Stimulated activated CD4-positive, alpha-beta T cell treated with anti-CD3 and anti-CD28 coated beads, Interleukin-15, amount 100 ng/mL, for 1 hour (primary cell): ENCODE results near the gene GAS2L2.

Experiments
- DNase-seq, 2 donors: peaks; one replicate each; pipeline ENCODE4 v3.0.0-alpha.2; 2020; ENCODE audit warnings: low read depth in 1 of 2, low spot score in 1 of 2

Gene GAS2L2

DNA sequence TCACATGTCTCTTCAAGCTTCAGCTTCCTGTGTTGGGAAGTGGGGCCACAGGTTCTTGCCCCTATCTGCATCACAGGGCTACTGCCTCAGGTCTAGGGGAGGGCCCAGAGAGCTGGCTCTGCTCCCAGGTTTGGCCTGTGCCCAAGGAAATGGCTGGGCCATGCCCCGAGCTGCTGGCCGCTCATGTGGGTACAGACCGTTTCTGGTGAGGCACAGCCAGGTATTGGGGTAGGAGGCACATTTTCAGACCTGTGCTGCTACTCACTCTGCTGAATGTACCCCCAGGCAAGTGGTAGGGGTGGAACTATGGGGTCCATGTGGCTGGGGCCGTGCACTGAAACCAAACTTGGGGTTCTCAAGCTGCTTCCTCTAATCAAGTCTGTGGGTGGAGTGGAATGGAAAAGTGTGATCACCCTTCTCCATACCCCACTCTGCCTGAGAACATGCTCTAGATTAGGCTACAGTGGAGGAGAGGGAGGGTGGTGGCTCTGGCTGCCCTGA, 4.6 kb downstream of the GAS2L2 start:
- no peak for DNase-seq

DNA sequence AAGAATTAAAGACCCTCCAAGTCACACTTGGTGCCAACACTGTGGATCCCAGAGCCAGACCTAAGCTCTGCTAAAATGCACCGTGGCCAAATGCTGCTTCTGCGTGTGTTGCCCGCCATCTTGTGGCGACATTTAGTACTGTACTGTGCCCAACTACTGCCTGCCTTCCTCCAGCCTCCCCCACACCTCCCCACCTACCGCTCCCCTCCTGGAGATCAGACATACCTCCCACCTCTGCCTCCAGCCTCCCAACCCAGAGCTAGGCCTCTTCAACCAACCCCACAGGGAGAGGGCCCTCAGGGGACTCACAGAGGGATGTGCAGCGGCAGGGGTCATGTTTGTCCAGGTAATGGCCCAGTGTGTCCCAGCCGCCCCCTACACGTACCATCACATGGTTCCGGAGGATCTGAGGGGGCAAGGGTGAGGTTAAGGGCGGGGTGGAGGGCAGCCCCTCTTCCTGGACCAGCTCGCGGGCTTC, 5.5 kb downstream of the GAS2L2 start:
- peak; percentile 54 to 69 for DNase-seq

DNA sequence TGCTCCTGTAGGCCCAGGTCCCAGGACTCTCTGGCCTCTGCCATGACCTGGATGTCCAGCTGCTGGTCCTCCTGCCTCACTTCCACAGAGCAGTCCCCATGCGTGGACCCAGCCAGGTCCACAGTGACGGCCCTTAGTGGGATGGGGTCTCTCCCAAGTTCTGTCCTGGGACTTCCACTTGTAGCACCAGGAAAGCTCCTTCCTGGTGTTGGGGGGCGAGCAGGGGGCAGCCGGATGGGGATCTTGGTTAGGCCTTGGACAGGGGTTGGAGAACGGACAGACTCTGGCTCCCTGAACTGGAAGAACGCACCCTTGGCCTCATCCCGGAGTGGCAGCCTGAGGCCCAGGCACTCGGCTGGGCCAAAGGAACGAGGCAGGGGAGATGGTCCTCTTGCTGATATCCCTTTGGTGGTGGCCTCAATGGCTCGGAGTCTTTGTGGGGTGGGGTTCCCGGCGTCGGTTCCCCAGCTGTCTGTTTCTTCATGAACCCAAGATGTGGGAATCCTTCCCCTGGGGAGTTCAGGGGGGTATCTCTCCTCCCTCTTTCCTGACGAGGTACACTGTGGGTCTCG, 7.2 kb downstream of the GAS2L2 start:
- DNase-seq: no peak

DNA sequence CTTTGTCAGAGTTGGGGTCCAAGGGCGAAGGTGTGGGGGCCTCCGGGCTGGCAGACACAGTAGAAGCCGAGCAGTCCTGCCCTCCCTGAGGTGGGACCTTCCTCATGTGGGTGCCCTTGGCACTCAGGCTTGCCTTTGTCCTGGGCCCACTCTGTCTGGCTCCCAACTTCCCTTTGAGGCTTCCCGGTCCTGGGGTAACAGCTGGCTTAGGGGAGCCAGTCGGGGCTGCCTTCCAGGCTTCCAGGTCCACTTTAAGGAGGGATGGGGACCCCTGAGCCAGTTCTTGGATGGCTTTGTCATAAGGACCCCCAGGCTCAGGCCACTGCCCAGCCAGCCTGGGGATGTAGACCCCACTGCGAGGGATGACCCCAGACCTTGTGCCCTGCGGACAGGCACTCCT, 7.8 kb downstream of the GAS2L2 start:
- DNase-seq: no peak

DNA sequence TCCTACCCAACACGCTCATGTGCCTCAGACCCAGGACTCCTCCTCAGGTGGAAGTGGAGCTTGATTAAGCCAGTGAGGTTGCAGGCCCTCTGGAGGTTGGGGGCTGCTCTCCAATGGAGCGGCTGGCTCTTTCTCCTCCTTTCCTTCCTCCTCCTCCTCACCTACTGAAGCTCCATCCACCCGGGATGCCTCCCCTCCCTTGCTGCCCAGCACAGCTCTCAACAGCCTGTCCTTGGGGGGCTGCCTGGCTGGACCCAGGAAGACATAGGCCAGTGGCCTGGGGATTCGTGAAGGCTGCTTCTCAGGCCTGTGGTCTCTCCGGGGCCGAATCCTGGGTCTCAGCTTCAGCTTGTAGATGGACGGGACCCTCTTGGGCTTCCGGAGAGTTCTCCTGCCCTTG, 8.2 kb downstream of the GAS2L2 start:
- no peak for DNase-seq

DNA sequence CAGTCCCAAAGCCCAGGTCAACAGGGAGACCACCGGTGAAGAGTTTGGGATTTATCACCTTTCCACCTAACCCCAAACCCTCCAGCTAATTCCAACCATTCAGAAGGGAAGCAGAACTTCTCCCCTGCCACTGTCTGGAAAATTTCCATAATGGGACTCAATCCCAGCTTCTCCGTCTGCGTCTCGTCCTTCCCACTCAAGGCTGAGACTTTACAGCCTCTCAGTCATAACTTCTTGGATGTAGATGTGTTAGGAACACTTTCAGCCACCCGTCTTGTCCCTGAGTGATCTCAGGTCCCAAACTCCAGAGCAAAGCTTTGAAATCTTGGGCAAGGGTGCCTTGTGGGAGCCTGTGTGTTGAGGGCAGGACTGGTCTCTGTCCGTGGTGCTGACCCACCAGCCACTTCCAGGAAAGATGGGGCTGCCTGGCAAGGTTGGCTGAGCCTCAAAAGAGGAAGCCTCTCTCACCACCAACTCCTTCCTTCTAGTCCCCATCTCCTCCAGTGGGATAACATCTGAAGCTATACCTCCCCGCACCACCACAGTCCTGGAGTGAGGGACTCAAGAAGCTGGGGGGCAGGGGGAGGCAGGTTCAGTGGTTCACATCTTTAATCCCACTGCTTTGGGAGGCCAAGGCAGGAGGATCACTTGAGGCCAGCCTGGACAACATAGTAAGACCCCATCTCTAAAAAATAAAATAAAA, 9.3 kb downstream of the GAS2L2 start:
- DNase-seq: no peak

DNA sequence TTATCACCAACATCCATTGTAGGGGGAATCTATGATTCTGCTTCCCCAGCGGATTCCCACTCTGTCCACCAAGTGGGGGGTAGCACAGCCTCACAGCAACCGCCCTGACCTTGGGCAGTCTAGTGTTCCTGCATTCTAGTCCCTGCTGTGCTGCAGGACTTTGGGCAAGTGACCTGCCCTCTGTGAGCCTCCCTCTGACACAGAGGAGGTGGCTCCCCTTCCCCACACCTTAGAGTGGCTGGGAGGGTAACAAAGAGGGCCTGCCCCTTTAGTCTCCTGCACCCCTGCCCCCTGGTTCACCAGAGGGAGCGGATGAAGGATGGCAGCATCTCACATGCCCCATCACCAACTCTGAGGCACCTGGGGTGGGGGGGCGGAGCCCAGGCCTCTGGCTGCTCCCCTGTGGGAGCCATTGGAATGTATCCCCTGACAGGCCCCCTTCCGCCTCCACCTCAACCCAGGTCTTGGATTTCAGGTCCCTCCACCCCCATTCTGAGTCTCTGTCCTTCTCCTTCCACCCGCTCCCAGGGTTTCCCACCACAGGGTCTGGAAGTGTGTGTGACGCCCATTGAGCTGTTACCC, 10.1 kb downstream of the GAS2L2 start:
- DNase-seq: no peak

DNA sequence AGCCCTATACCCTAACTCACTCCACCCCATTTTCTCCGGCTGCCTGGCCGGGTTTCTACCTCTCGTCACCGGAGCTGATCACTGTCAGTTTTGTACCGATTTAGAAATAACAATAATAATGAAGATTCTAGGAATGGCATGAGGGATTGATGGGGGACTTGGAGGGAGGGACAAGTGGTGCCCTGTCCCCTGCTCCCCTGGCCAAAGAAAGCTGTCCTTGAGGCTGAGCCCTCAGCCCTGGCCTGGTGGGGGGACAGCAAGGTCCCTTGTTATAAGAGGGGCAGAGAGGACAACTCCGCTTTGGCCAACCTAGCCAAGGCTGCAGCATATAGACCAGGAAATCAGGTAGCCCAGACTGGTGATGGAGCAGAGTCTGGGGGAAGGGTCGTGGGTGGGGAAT, 10.5 kb downstream of the GAS2L2 start:
- DNase-seq: no peak

DNA sequence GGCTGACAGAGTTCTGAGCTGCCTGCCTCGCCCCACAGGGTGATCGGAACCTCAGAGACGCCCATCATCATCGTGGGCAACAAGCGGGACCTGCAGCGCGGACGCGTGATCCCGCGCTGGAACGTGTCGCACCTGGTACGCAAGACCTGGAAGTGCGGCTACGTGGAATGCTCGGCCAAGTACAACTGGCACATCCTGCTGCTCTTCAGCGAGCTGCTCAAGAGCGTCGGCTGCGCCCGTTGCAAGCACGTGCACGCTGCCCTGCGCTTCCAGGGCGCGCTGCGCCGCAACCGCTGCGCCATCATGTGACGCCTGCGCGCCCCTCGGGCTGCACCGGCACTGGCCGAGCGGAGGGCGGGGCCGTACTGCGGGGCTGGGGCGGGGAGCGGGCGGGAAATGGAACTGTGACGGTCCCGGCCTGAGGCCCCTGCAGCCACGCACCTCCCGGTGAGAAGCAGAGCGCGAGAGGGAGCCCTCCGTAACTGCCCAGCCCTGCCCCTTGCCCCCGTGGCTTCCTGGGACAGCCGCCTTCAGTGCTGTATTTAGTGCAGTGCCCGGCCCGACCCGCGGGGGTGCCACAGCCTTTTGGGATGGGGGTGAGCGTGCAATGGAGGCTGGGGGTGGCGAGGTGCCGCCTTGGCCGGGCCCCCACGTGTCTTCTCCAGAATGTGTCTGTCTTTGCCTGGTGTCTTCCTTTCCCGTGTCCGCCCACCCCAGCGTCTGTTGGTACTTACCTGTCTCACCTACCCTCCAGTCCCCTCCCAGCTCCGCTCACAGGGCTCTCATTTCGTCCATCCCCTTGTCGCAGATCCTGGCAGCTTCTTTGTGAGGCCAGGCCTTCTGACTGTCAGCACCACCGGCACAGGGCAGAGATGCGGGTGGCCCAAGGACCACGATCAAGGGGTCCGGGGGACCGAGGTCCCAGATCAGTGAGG, 11.8 kb downstream of the GAS2L2 start:
- no peak for DNase-seq

DNA sequence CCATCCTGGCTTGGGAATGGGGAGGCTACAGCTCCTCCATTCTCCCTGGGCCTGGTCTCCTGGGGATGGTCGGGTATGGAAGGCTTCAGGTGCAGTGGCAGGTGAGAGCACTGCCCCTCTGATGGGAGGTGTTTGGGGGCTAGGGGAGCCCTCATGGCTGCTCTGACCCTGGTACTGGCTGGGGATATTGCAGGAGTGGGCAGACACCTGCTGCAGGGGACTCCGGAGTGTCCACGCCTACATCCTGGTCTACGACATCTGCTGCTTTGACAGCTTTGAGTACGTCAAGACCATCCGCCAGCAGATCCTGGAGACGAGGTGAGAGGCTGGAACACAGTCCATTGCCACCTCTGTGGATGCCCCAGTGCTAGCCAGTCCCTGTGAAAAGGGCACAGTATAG, 12.8 kb downstream of the GAS2L2 start:
- no peak for DNase-seq

DNA sequence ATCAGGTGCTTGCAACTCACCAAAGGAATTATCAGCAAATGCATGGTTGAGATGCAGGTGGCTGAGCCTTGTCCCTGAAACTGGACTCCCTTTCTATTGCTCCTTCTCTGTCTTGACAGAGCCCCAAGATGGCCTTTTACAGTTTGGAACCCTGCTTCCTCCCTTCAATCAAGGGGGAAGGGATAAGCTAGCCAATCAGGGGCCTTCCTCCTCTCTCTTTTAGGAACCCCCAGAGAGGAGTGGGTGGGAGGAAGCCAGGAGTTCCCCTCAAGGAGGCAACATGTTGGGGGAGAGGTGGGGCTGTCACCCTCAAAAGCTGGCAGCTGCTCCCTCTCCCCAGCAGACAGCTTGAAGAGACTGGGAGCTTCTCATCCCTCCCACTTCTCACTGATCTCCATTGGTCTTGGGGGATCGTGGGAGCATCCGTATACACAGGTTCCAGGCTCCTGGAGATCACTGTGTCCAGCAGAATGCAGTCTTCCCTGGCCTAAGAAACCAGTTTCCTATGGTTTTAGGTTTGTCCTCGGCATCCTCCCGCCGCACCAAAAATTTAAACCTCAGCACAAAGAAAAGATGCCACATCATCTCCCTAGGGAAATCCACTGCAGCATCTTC, 14.4 kb downstream of the GAS2L2 start:
- no peak for DNase-seq

- no peak for DNase-seq
These were observed 16.8 kb downstream of the GAS2L2 start for GRCh38 chr17:35736236-35736635.

DNA sequence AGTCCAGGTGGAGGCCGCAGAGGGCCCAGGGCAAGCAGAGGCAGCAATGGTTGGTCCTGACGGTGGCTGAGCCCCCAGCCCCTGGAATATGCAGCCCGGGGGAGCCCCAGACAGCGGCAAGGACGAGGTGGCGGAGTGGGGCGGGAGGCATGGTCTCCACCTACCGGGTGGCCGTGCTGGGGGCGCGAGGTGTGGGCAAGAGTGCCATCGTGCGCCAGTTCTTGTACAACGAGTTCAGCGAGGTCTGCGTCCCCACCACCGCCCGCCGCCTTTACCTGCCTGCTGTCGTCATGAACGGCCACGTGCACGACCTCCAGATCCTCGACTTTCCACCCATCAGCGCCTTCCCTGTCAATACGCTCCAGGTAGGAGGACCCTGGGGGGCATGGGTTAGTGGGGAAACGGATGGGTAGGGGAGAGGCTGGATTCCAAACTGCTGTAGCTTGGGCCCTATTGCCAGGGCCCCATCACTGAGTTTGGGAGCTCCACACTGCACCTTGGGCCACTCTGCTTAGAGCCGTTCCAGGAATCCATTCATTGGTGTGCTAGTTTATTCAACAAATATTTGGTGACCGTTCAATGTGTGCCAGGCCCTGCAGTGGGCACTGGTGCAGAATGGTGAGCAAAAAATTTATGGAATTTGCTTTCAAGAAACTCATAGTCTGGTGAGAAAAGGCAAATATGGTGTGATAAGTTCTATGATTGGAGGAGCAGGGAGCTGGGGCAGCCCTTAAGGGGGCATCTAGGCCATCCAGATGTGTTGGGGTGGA, 17.8 kb downstream of the GAS2L2 start:
- no peak for DNase-seq

DNA sequence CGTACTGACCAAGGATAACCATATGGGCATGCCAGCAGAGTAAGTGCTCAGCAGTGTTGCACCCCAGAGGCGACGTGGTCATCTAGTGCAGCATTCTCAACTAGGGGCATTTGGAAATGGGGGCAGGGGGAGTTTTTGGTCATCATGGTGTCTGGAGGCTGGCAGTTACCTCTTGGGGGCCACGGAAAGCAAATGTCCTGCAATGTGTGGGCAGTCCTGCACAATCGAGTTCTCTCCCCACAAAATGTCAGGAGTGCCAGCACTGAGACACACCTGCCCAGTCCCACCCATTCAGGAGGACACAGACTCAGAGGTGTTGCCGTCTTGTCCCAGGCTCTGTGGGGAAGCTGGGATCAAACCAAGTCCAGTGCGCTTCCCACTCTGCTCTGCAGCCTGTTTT, 18.6 kb downstream of the GAS2L2 start:
- DNase-seq: no peak

DNA sequence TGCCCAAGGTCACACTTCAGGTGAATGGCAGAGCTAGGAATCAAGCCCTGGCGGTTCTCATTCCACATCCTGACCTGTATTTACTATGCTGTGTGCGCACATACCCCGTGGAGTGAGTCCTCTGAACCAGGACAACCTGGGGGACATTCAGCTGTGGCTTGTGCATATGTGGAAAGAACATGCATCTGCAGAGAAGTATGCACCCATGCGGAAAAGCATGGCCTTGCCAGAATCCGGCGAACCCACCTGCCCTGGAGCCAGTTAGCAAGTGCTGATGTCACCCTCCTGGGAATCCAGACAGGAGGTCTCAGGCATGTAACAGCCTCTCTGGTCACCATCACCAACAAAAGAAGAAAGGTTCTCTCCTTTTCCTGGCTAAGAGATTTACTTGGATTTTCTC, 19.7 kb downstream of the GAS2L2 start:
- DNase-seq: no peak

- no peak for DNase-seq
These were observed 20.3 kb downstream of the GAS2L2 start for GRCh38 chr17:35732806-35733136.

GRCh38 chr17:35731917-35732805, 20.9 kb downstream of the GAS2L2 start:
- no peak for DNase-seq

DNA sequence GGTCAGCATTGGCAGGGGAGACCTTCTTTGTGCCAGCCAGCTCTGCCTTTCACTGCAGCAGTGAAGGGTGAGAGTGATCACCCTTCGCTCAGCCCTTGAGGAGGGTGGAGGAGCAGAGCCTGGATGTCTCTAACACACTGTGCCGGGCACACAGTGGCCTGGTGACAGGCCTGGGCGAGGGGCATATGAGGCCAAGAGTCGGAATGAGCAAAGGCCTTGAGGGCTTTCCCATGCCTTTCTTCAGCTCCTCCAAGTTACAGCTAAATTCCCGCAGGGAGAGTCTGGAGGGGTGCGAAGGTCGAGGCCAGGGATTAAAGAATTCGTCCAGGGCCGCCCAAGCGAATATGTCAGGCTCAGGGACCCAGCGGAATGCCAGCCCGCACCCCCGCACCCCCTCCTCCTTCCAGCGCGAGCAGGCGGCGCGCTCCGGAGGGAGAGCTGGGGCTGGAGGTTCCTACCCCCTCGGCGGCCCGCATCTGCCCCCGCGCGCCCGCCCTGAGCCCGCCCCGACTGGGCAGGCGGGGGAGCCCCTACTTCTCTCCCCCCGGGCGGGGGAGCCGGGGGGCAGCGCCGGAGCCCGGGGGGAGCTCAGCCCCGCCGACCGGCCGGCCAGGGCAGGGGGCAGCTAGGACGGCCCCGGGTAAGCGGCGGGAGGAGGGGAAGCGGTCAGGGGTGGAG, 21.7 kb downstream of the GAS2L2 start, which contains the start of gene RASL10B:
Gene RASL10B, plus strand, starts transcription at position 401 of the 678 bp plus-strand sequence. CDS start 3,546 bp downstream, outside the sequence.
- DNase-seq: peak in 1 of 2 donors; percentile 50
